HEK293T (cell line): ENCODE measurements around the gene ANKRD33.

Experiments
- CTCF ChIA-PET: fragments of 350-600 bp; formaldehyde crosslinking; extraction: SDS; loops from one replicate; lab custom pipeline; 2021; ENCODE audit warnings: antibody characterized with exemption, inconsistent platforms; lab: Yijun Ruan, JAX
- POLR2A ChIA-PET: fragments of 350-600 bp; formaldehyde crosslinking; extraction: SDS; loops from one replicate; lab custom pipeline; 2020; ENCODE audit warnings: antibody characterized with exemption, inconsistent platforms; lab: Yijun Ruan, JAX
- DNase-seq: peaks from one replicate; pipeline ENCODE4 v3.0.0; 2012; ENCODE audit warnings: mixed read lengths; ENCODE audit errors: extremely low spot score
- ARNT ChIP-seq: fragments of 450-650 bp; IDR thresholded peaks from 2 replicates; pipeline ENCODE4 v1.6.1; 2017; ENCODE audit warnings: mild to moderate bottlenecking
- BHLHE40 ChIP-seq: fragments of 450-650 bp; IDR thresholded peaks from 2 replicates; pipeline ENCODE4 v1.6.1; 2016; ENCODE audit warnings: mild to moderate bottlenecking, moderate library complexity, borderline replicate concordance
- CTBP1 ChIP-seq: fragments of 450-650 bp; IDR thresholded peaks from 2 replicates; pipeline ENCODE4 v1.6.1; 2016; ENCODE audit warnings: borderline replicate concordance
- ELF4 ChIP-seq: fragments of 450-650 bp; IDR thresholded peaks from 2 replicates; pipeline ENCODE4 v1.6.1; 2017; ENCODE audit warnings: antibody characterized with exemption
- FOXA1 ChIP-seq: fragments of 450-650 bp; IDR thresholded peaks from 2 replicates; pipeline ENCODE4 v1.6.1; 2016; ENCODE audit warnings: mild to moderate bottlenecking
- FOXK2 ChIP-seq: fragments of 450-650 bp; IDR thresholded peaks from 2 replicates; pipeline ENCODE4 v1.6.1; 2016; ENCODE audit warnings: mild to moderate bottlenecking
- FOXM1 ChIP-seq: fragments of 450-650 bp; IDR thresholded peaks from 2 replicates; pipeline ENCODE4 v1.6.1; 2017; ENCODE audit warnings: mild to moderate bottlenecking, borderline replicate concordance
- HDGF ChIP-seq: fragments of 450-650 bp; IDR thresholded peaks from 2 replicates; pipeline ENCODE4 v1.6.1; 2017; ENCODE audit warnings: antibody characterized with exemption, borderline replicate concordance
- L3MBTL2 ChIP-seq: fragments of 450-650 bp; conservative IDR thresholded peaks from 2 replicates; pipeline ENCODE4 v1.6.1; 2016; ENCODE audit warnings: mild to moderate bottlenecking
- LEF1 ChIP-seq: fragments of 450-650 bp; IDR thresholded peaks from 2 replicates; pipeline ENCODE4 v1.6.1; 2017; ENCODE audit warnings: mild to moderate bottlenecking, borderline replicate concordance
- NFRKB ChIP-seq: fragments of 450-650 bp; IDR thresholded peaks from 2 replicates; pipeline ENCODE4 v1.6.1; 2016; ENCODE audit warnings: mild to moderate bottlenecking, moderate library complexity
- SP1 ChIP-seq: fragments of 450-650 bp; IDR thresholded peaks from 2 replicates; pipeline ENCODE4 v1.6.1; 2017
- SUZ12 ChIP-seq: fragments of 450-650 bp; IDR thresholded peaks from 2 replicates; pipeline ENCODE4 v1.6.1; 2016; ENCODE audit warnings: mild to moderate bottlenecking
- TARDBP ChIP-seq: fragments of 450-650 bp; IDR thresholded peaks from 2 replicates; pipeline ENCODE4 v1.6.1; 2016
- ZNF384 ChIP-seq: fragments of 450-650 bp; IDR thresholded peaks from 2 replicates; pipeline ENCODE4 v1.6.1; 2016
- TF ChIP-seq, protein P1 (sequence below): fragments of 450-650 bp; IDR thresholded peaks from 2 replicates; pipeline ENCODE4 v1.6.1; 2016

Gene ANKRD33

DNA sequence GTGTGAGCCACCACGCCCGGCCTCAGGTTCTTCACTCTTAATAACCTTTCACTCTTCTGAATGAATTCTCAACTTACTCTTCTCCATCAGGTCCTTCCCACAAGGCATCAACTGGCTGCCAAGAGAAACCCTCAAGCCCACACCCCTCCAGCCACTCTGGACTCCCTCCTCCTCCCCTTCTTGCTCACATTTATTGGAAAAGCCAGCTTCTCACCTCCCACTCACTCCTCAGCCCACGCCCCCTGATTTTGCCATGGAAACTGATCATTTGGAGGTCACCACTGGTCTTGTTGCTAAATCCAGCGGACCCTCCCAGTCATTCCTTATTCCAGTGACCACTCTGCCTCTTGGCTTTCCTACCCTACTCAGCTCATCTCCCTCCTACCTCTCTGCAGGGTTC lies 46.2 kb downstream of the ANKRD33 start:
- TF ChIP-seq FOXA1 = no peak
- TF ChIP-seq TARDBP = no peak
- no peak for TF ChIP-seq SP1
- no peak for TF ChIP-seq ELF4
- TF ChIP-seq BHLHE40 = no peak
- no peak for TF ChIP-seq LEF1
- CTCF ChIA-PET = interaction anchor here (1.0 to 1.3 kb wide), 2 partner anchors 8 to 11 kb away, joined by 3 to 9 read pairs; no protein-coding TSS in a partner anchor
- POLR2A ChIA-PET = interaction anchor here (0.8 kb wide), 1 partner anchor 16 kb away, joined by 3 read pairs; no protein-coding TSS in a partner anchor
- DNase-seq = no peak

DNA sequence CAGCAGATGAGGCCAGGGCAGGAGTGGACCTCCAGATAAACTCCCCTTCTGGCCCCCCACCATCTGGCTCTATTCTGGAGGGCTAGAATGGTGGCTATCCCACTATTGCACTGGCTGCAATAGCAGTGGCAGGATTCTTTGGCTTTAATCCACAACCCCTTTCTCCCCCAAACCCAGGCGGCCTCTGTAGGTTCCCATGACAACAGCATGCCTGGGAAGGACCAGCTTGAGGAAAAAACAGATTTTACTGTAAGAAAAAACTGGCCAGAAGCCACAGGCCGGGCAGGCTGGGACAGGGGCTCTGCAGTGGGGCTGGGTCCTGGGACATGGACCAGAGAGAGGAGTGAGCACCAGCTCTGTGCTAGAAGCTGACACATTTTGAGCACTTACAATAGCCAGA lies 50.0 kb downstream of the ANKRD33 start:
- TF ChIP-seq NFRKB = no peak
- TF ChIP-seq LEF1 = no peak
- no peak for TF ChIP-seq TARDBP
- no peak for TF ChIP-seq FOXM1
- TF ChIP-seq FOXA1 = no peak
- no peak for TF ChIP-seq ZNF384
- TF ChIP-seq BHLHE40 = no peak
- TF ChIP-seq ELF4 = no peak
- no peak for TF ChIP-seq SP1
- no peak for TF ChIP-seq HDGF
- TF ChIP-seq ARNT = no peak
- TF ChIP-seq L3MBTL2 = no peak
- no peak for TF ChIP-seq CTBP1
- no peak for TF ChIP-seq SUZ12
- TF ChIP-seq, protein P1, sequence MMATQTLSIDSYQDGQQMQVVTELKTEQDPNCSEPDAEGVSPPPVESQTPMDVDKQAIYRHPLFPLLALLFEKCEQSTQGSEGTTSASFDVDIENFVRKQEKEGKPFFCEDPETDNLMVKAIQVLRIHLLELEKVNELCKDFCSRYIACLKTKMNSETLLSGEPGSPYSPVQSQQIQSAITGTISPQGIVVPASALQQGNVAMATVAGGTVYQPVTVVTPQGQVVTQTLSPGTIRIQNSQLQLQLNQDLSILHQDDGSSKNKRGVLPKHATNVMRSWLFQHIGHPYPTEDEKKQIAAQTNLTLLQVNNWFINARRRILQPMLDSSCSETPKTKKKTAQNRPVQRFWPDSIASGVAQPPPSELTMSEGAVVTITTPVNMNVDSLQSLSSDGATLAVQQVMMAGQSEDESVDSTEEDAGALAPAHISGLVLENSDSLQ = no peak
- TF ChIP-seq FOXK2 = no peak
- CTCF ChIA-PET = no interaction called here
- POLR2A ChIA-PET = no interaction called here
- no peak for DNase-seq

DNA sequence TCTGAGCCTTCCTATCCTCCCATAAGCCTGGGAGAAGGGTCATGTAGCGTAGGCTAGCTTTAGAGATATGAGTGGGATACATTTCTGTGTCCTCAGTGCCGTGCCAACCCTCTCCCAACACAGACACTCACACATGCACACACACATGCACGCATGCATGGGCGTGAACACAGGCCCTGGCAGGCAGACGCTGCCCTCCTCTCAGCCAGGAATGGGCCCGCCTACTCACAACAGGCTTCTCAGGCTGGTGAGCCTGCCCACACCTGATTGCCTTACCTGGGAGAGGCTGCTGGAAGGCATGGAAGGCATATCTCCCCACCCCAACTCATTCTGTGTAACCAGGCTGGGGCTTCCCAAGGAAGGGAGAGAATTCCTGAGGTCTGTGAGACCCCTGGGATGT lies 50.8 kb downstream of the ANKRD33 start:
- POLR2A ChIA-PET = no interaction called here
- DNase-seq = no peak
- CTCF ChIA-PET = interaction anchor here (0.7 kb wide), 1 partner anchor 32 kb away, joined by 4 read pairs; no protein-coding TSS in a partner anchor
- TF ChIP-seq ZNF384 (no peak), CTBP1 (no peak), ARNT (no peak), NFRKB (no peak), BHLHE40 (no peak), FOXA1 (no peak), LEF1 (no peak), FOXK2 (no peak), ELF4 (no peak), SUZ12 (no peak), SP1 (no peak), FOXM1 (no peak), HDGF (no peak), TARDBP (no peak), L3MBTL2 (no peak)
- TF ChIP-seq, protein P1 = no peak

DNA sequence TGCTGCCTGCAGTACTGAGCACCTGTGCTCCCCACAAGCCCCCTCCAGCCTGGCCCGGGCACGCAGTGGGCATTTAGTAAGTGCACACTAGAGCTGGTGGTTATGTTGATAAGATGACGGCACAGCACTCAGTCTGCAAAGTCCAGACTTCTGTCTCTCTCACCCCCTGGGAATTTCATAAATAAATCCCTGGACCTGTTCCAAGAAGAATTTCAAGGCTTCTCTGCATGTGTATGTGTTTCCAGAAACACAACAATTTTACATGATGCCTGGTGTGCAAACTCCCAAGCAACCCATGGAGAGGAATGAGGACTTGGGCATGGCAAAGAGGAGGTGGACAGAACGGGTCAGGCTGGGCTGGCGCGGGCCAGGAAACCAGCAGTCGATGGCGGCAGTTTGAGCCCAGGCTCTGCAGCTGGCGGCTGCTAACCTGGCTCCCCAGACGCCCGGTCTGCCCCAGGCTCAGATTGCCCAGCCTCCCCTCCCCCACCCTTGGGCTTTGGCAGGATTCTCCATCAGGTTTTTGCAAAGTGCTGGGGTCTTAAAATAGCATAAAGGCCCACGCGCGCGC lies 53.2 kb downstream of the ANKRD33 start:
- CTCF ChIA-PET = no interaction called here
- DNase-seq = no peak
- POLR2A ChIA-PET = no interaction called here
- TF ChIP-seq ARNT (no peak), SP1 (no peak), SUZ12 (no peak), TARDBP (no peak)
